A204.1 (cell line): ENCODE results near the gene GAL3ST1.
"Not testable (repeated sequence)": the region's sequence is repeated elsewhere in the genome, so short reads cannot be mapped to it uniquely, and the experiment has no call there.

Source experiments
- FAIRE-seq: peaks from 2 replicates; lab custom pipeline; 2012; peaks lifted over from hg19 to GRCh38; lab: Jason Lieb, UNC

The GAL3ST1 gene

GRCh38 chr22:30574095-30574981 lies at the start of gene GAL3ST1:
GAL3ST1 (minus strand) TSS chr22:30574665; CDS start chr22:30557392, 17,273 bp downstream.
- FAIRE-seq, result no peak

DNA sequence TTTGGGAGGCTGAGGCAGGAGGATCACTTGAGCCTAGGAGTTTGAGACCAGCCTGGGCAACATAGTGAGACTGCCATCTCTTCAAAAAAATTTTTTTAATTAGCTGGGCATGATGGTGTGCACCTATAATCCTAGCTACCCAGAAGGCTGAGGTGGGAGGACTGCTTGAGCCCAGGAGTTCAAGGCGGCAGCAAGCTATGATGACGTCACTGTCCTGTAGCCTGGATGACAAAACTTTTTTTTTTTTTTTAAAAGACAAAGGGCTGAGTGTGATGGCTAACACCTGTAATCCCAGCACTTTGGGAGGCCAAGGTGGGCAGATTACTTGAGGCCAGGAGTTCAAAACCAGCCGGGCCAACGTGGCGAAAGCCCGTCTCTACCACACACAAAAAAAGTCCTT lies 45.4 kb upstream of the GAL3ST1 start:
- FAIRE-seq, result not testable (repeated sequence)

GRCh38 chr22:30617819-30618218 lies 43.4 kb upstream of the GAL3ST1 start:
- FAIRE-seq, result no peak

GRCh38 chr22:30615543-30615954 lies 41.1 kb upstream of the GAL3ST1 start:
- no peak for FAIRE-seq

GRCh38 chr22:30614879-30615278 lies 40.4 kb upstream of the GAL3ST1 start:
- no peak for FAIRE-seq

- no peak for FAIRE-seq
Observed at GRCh38 chr22:30614268-30614667, 39.8 kb upstream of the GAL3ST1 start.

DNA sequence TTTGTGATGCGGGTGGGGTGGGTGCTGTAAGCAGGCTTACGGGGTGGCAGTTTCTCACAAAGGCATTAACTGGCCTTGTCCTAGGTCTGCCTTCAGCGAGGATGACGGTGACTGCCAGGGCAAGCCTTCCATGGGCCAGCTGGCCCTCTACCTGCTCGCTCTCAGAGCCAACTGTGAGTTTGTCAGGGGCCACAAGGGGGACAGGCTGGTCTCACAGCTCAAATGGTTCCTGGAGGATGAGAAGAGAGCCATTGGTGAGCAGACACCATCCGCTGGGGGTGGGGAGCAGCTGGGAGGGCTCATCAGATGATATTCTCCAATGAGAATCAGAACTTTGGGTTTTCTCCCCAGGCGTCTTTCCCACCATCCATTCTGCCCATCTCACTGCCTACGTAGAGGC lies 38.3 kb upstream of the GAL3ST1 start:
- no peak for FAIRE-seq

- FAIRE-seq, result no peak
Observed at GRCh38 chr22:30611197-30611596, 36.7 kb upstream of the GAL3ST1 start.

GRCh38 chr22:30610299-30610698 lies 35.8 kb upstream of the GAL3ST1 start:
- no peak for FAIRE-seq

DNA sequence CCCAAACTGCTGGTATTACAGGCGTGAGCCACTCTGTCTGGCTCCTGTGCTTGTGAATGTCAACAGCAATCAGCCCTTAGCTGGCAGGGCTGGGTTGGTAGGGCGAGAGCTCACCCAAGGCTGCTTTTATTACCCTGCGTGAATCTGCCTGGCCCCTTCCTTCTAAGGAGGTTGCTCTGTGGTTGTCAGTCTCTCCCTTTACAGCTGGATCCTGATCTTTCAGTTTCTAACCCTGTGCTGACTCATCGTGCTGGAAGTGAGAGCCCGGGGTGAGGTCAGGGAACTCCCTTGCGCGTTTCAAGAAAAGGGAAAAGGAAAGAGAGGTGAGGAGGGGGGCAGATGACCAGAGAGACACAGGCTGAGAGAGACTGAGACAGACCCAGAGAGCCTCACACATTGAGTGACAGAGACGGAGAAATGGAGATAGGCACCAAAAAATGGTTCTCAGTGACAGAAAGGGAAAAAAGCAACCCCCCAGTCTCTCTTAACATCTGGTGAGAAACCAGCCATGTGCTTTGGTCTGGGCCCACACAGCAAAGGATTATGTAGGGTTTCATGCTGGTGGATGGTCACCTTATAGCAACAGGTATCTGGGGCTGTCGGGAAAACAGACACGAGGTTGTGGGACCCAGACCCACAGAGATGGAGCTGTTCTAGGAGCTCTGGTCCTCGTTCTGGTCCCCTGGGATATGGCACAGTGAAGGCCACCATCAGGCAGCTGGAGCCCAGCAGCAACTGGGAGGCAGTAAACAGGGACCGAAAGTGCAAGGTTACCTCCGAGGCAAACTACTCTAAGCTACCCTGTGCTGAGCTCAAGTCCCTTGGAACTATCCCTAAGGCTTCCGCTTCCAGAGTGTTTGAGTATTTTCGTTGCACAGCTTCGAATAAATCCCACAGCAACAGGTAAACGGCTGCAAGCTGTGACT lies 35.1 kb upstream of the GAL3ST1 start:
- no peak for FAIRE-seq

DNA sequence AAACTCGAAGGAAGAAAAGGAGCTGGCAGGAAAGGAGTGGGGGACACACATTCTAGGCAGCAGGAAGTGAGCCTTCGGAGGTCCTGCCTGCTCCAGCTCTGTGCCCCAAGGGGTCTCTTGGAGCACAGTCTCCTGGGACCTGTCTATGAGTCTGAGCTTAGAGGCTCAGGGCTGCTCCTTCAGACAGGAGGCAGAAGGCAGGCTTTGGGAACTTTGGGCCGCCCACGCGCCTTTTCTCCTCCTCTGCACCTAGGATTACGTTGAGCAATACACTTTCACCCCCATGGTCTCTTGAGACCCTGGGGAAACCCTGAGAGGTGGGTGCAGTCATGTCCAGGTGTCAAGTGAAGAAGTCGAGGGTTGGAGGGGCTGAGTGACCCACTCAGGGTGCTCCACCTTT lies 33.5 kb upstream of the GAL3ST1 start:
- FAIRE-seq, result no peak

GRCh38 chr22:30607300-30607930 lies 33.0 kb upstream of the GAL3ST1 start:
- no peak for FAIRE-seq

DNA sequence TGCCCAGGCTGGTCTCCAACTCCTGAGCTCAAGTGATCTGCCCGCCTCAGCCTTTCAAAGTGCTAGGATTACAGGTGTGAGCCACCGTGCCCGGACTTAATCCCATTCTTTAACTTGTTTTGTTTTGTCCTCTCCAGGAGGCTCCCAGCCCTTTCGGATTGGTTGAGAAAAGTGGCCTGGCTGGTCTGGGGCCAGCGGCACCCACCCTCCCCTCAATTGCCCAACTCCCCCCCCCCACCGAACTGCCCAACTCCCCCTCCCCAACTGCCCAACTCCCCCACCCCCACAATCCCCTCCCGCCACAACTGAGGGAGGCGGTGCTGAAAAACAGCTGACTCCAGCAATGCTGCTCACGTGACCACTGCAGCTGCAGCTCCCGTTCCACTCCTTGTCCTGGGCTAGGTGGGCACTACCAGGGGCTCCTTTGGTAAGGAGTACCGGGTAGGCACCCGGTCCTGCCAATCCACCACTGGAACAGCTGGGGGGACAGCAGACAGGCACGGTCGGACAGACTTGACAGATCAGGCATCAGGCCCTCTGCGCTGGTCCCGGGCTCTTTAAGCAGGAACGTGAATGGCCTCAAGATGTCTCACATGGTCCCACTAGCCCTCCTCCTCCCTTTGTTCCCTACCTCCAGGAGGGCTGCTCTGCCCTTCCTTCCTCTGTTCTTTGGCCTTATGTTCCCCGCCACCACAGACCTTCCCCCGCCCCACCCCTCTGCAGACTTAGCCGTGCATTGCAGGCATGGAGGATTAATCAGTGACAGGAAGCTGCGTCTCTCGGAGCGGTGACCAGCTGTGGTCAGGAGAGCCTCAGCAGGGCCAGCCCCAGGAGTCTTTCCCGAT lies 32.2 kb upstream of the GAL3ST1 start, which contains the start of gene TCN2:
TCN2 (plus strand) TSS at position 720 of the 845 bp plus-strand sequence. CDS start 158 bp downstream, outside the sequence.
- FAIRE-seq, result no peak

DNA sequence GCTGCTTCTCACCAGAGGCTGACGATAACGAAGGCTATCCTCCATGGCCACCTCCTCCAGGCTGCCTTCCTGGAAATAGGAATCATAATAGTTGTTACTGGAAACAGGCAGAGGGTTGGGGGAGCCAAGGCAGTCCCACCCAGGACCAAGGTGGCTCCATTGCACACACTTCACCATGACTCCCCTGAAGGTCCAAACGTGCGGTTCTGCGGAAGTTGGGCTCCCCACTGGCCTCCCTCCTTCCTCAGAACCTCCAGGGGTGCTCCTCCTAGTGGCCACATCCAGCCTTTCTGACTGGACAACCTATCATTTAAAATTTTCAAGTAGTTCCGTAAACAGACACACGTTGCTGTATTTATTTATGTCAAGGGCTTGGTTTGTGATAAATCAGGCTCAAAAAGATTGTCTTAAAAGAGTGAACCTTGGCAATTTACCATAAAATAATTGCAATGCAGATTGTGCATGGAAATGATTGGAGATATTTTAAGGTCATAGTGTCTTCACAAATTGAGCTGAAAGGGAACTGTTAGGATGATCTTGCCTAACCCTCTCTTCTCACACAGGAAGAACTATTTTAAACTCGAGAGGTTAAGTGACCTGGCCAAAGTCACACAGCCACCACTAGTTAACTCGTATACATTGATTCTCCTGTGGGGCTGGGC lies 31.1 kb upstream of the GAL3ST1 start:
- no peak for FAIRE-seq

GRCh38 chr22:30604723-30605122 lies 30.3 kb upstream of the GAL3ST1 start:
- no peak for FAIRE-seq

DNA sequence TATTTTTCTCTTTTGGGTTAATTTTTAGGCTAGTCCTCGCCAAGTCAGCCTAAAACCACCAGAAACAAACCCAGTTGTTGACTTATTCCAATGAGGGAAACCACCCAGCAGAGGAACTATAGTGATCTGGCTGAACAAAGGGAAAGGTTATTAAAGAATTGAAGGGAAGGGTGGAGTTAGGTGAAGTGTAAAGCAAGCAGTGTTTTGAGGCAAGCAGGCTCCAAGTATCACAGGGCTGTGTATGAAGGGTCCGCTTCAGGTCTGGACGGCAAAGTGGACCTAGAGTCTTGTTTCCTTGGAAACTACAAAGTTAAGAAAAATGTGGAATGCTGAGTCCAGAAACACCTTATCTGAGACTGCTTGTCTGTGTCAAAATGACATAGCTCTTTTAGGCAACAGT lies 29.3 kb upstream of the GAL3ST1 start:
- no peak for FAIRE-seq

DNA sequence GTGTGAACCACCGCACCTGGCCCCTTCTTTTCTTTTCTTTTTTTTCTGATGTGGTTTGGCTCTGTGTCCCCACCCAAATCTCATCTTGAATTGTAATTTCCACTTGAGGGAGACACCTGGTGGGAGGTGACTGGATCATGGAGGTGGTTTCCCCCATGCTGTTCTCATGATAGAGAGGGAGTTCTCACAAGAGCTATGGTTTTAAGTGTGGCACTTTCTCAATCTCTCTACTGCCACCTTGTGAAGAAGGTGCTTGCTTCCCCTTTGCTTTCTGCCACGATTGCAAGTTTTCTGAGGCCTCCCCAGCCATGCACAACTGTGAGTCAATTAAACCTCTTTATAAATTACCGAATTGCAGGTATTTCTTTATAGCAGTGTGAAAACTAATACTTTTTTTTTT lies 27.6 kb upstream of the GAL3ST1 start:
- FAIRE-seq, result no peak

GRCh38 chr22:30601464-30601863 lies 27.0 kb upstream of the GAL3ST1 start:
- no peak for FAIRE-seq

- FAIRE-seq, result no peak
Observed at GRCh38 chr22:30600921-30601320, 26.5 kb upstream of the GAL3ST1 start.

DNA sequence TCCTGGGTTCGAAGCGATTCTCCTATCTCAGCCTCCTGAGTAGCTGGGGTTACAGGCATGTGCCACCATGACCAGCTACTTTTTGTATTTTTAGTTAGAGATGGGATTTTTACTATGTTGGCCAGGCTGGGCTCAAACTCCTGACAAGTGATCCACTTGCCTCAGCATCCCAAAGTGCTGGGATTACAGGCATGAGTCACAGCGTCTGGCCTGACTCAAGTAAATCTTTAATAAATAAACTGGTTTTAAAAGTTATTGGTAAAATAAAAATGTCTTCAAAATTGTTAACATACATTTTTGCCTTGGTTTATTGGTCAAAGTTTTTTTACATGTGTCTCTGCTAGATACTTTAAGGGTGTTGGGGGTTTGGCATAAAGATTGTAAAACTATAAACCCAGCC lies 24.5 kb upstream of the GAL3ST1 start:
- no peak for FAIRE-seq

GRCh38 chr22:30596886-30597285 lies 22.4 kb upstream of the GAL3ST1 start:
- FAIRE-seq, result no peak
